HepG2 (cell line): Measurements from ENCODE around the gene TBC1D22A. TPM values are rescaled to one million over a fixed set of nuclear protein-coding genes. Genes with fewer than 3 reads are reported as not detected.

Source experiments
- ATAC-seq: fragments of 200-7000 bp; cut with Tn5 transposase; 3 replicates; pipeline ENCODE4 v1.9.1; 2020; ENCODE audit warnings: mild to moderate bottlenecking, moderate library complexity
- BruUV-seq: library from RNA; stranded (reverse); fragments of 400-500 nt; replicated peaks from 2 replicates; lab custom pipeline; 2021; lab: Mats Ljungman, UMichigan
- CTCF ChIA-PET: fragments of 300-600 bp; formaldehyde crosslinking; extraction: SDS; loops from one replicate; lab custom pipeline; 2021; ENCODE audit warnings: low total read pairs, inconsistent platforms, low intra/inter-chr PET ratio; lab: Yijun Ruan, JAX
- POLR2A ChIA-PET: fragments of 350-600 bp; sonication (Branson Sonifier 250); formaldehyde crosslinking; loops from one replicate; lab custom pipeline; 2020; ENCODE audit warnings: antibody characterized with exemption, inconsistent platforms; lab: Yijun Ruan, JAX
- DNase-seq: peaks from one replicate; pipeline ENCODE4 v3.0.0-alpha.2; 2015; ENCODE audit warnings: low spot score
- FAIRE-seq: peaks from 3 replicates; lab custom pipeline; 2011; peaks lifted over from hg19 to GRCh38; lab: Jason Lieb, UNC
- H2AFZ ChIP-seq: one replicate; pipeline ENCODE4 v1.6.1; 2011; ENCODE audit warnings: low read length, inconsistent platforms
- H3K27ac ChIP-seq: fragments of 300-600 bp; 3 replicates; pipeline ENCODE4 v1.8.0; 2011; ENCODE audit warnings: mixed run types, mild to moderate bottlenecking, mixed read lengths, low read length, inconsistent platforms; ENCODE audit not compliant: insufficient read depth; ENCODE audit errors: extremely low read length
- H3K27me3 ChIP-seq, 2 experiments: fragments of 200-600 bp in 1 of 2; 2 replicates in 1 of 2; 3 replicates in 1 of 2; pipeline versions ENCODE4 v1.6.0 to v1.8.0; 2011; ENCODE audit warnings: low read length in 2 of 2, mild to moderate bottlenecking in 2 of 2, moderate library complexity in 2 of 2, inconsistent platforms in 1 of 2; ENCODE audit not compliant: insufficient read depth in 2 of 2, control insufficient read depth in 1 of 2
- H3K36me3 ChIP-seq, 2 experiments: fragments of 200-600 bp in 1 of 2; replicated peaks in 1 of 2; 2 replicates in 1 of 2; 3 replicates in 1 of 2; pipeline versions ENCODE4 v1.5.1 to v1.8.0; 2011; ENCODE audit warnings: low read length in 2 of 2, inconsistent platforms in 1 of 2; ENCODE audit not compliant: insufficient read depth in 2 of 2, control insufficient read depth in 1 of 2
- H3K4me1 ChIP-seq: 2 replicates; pipeline ENCODE4 v1.5.1; 2012; ENCODE audit warnings: low read length, inconsistent platforms; ENCODE audit not compliant: insufficient read depth
- H3K4me2 ChIP-seq: 2 replicates; pipeline ENCODE4 v1.6.0; 2011; ENCODE audit warnings: low read depth, low read length, inconsistent platforms
- H3K4me3 ChIP-seq, 3 experiments: fragments of 200-600 bp in 1 of 3; sonication (generic), shearing (Covaris generic) in 1 of 3; replicated peaks in 1 of 3; 2 replicates each; pipeline ENCODE4 v1.5.1; 2011 to 2016; ENCODE audit warnings: low read length in 3 of 3, inconsistent platforms in 2 of 3, low read depth in 2 of 3, mild to moderate bottlenecking in 2 of 3, control low read depth in 1 of 3, mixed read lengths in 1 of 3; ENCODE audit not compliant: insufficient read depth in 1 of 3
- H3K79me2 ChIP-seq: one replicate; pipeline ENCODE4 v1.6.1; 2011; ENCODE audit warnings: low read length, inconsistent platforms; ENCODE audit not compliant: insufficient read depth
- H3K9ac ChIP-seq: 2 replicates; pipeline ENCODE4 v1.6.0; 2011; ENCODE audit warnings: mild to moderate bottlenecking, low read depth, low read length, inconsistent platforms; ENCODE audit not compliant: insufficient read depth
- H3K9me3 ChIP-seq: 2 replicates; pipeline ENCODE4 v1.5.1; 2012; ENCODE audit warnings: mild to moderate bottlenecking, low read length
- H4K20me1 ChIP-seq: 2 replicates; pipeline ENCODE4 v1.6.0; 2011; ENCODE audit warnings: inconsistent platforms, mild to moderate bottlenecking, low read length, moderate library complexity; ENCODE audit not compliant: insufficient read depth
- AGO2 ChIP-seq: fragments of 200-400 bp; formaldehyde crosslinking; optimal IDR thresholded peaks from 2 replicates; pipeline ENCODE3; 2017; ENCODE audit warnings: mild to moderate bottlenecking, low read depth, low read length, moderate library complexity
- KDM4B ChIP-seq: sonication (generic); formaldehyde crosslinking; IDR thresholded peaks from 2 replicates; pipeline ENCODE4 v1.4.0; 2020; ENCODE audit warnings: missing genetic modification reagents
- NR1H2 ChIP-seq: sonication (generic); formaldehyde crosslinking; IDR thresholded peaks from 2 replicates; pipeline ENCODE4 v1.8.1; 2022; ENCODE audit warnings: low read depth, missing genetic modification reagents, borderline replicate concordance
- RBM22 ChIP-seq: fragments of 200-400 bp; formaldehyde crosslinking; optimal IDR thresholded peaks from 2 replicates; pipeline ENCODE3; 2017; ENCODE audit warnings: mild to moderate bottlenecking, low read length, moderate library complexity
- ZFP36 ChIP-seq: fragments of 150-350 bp; IDR thresholded peaks from 2 replicates; pipeline ENCODE4 v1.6.1; 2018; ENCODE audit warnings: borderline replicate concordance, low read length, low read depth; ENCODE audit not compliant: partially characterized antibody
- ZNF878 ChIP-seq: sonication (generic); formaldehyde crosslinking; IDR thresholded peaks from 2 replicates; pipeline ENCODE4 v1.8.1; 2023; ENCODE audit warnings: mild to moderate bottlenecking, missing genetic modification reagents, moderate library complexity
- WGBS: methylation state at CpG from one replicate; pipeline ENCODE4 v1.1.6; 2017; ENCODE audit warnings: low lambda C conversion rate; 5-methylcytosine and 5-hydroxymethylcytosine counted together
- in situ Hi-C: cut with HindIII; loops from 2 replicates; pipeline ENCODE4 v1.10.0; 2017; ENCODE audit warnings: low pct_unique_long_range_greater_than_20kb; ENCODE audit not compliant: extremely low pct_ligation_motif_present
- intact Hi-C: fragments of 100-400 bp; cut with micrococcal nuclease; formaldehyde crosslinking; loops from one replicate; pipeline ENCODE4 v1.10.0; 2022; ENCODE audit not compliant: unreplicated experiment
- polyA plus RNA-seq, 8 experiments: library from polyadenylated mRNA; depleted of rRNA in 3 of 8; stranded (reverse) in 7 of 8; unstranded in 1 of 8; fragments of >200 nt; fragmentation: Illumina TruSeq in 4 of 8; extraction: Trizol in 4 of 8; gene quantifications; 2 replicates each; pipeline versions ENCODE4 v1.2.1 to v1.2.3, GENCODE V29; 2011 to 2016; ENCODE audit warnings: low read depth in 4 of 8, missing spikeins in 1 of 8, mixed read lengths in 1 of 8; ENCODE audit not compliant: insufficient read depth in 1 of 8
- total RNA-seq, 5 experiments: library from RNA; depleted of rRNA; stranded (reverse); fragments of >200 nt; fragmentation: Illumina TruSeq; extraction: Trizol; gene quantifications; 2 replicates each; pipeline ENCODE4 v1.2.3, GENCODE V29; 2016; ENCODE audit warnings: low read depth in 1 of 5

The TBC1D22A gene
- total and polyA plus RNA-seq, 2 of the 13 experiments (the other 11 are each of a cell fraction or from before 2014, with no cell fraction given), result 17.3 to 18.0 TPM

DNA sequence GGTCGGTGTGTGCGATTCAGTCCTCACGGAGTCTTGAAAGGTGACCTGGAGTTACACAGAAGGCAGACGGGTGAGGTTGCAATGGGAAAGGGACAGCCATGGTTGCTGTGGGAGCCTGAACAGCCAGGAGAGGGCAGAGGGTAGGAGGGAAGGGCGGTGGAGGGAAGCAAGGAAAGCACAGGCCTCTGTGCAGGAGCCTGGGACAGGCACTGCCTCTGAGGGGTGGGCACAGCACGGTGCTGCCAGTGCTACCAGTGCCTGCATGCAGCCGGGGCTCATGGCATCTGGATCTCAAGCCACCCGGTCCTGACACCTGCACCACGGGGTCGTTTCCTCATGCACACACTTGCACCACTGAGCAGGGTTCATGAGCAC is 401.0 kb downstream of the TBC1D22A start (continued):
- no peak for TF ChIP-seq ZNF878 (CRISPR knock-in tag)
- TF ChIP-seq NR1H2, result no peak
- TF ChIP-seq KDM4B (CRISPR knock-in tag), result no peak
- TF ChIP-seq RBM22, result no peak

DNA sequence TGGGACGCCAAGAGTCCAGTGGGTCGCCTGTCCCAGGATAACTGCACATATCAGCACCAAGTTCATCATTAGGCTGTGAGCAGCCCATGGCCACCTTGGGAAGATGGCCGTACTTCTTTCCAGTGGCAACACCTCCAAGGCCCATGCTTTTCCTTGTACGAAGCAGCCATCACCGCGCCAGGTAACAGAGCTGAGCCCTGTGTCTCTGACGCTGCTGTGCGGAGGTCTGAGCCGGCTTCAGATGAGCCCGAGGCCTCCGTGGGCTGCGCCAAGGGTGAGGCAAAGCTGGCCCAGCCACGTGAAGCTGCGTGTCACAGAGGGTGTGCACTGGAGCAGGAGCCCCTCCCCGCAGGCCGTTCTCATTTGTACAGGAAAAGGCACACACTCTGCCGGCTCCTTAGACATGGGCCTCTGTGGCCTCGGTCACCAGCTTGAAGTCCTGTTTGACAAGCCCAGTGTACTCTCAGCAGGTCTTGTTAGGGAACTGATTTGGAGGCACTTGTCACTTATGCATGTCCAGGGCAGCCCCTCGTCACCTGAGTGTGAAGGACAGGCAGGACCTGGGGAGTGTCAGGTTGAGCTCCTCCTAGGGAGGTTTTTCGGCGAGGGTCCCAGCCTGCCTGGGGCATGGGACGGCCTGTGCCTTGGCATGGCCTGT is 401.5 kb downstream of the TBC1D22A start:
- Histone ChIP-seq H4K20me1 (no peaks in the 10 kb centered on the region), H3K36me3 (peaks cover 3 to 11% of the 10 kb centered on the region in 2 experiments; a peak in 4 of 5 replicates), H3K9ac (no peak overlapping the region), H3K4me1 (peaks cover 36% of the 10 kb centered on the region), H3K27me3 (no peaks in the 10 kb centered on the region), H2AFZ (no peak overlapping the region), H3K27ac (peak overlapping the region; percentile 36), H3K4me3 (no peak overlapping the region), H3K4me2 (no peak overlapping the region), H3K9me3 (no peaks in the 10 kb centered on the region), H3K79me2 (no peaks in the 10 kb centered on the region)
- 100% methylated on average over 5 of the region's 22 CpGs for WGBS
- in situ Hi-C loops, result no loop called here
- ChIA-PET CTCF (no interaction called here), POLR2A (no interaction called here)
- ATAC-seq (peak; percentile 9), DNase-seq (no peak)
- TF ChIP-seq AGO2 (peak; percentile 42), ZFP36 (no peak)
- TF ChIP-seq, all 625 proteins: peak for 1
- BruUV-seq, result no TSS peak
- intact Hi-C loops, result no loop called here
- no peak for FAIRE-seq
